Right atrium auricular region (tissue), 2 donors: ENCODE measurements around the gene WIPF1. TPM values are rescaled to one million over a fixed set of nuclear protein-coding genes. Genes with fewer than 3 reads are reported as not detected.

Experiments used
- DNase-seq: peaks from one replicate; pipeline ENCODE4 v3.0.0-alpha.2; 2019; ENCODE audit warnings: low spot score
- H3K27ac ChIP-seq, 2 donors: fragments of 200-600 bp; sonication (generic); 1 replicate in 1 of 2; 2 replicates in 1 of 2; pipeline ENCODE4 v1.5.1; 2016 to 2019
- H3K27me3 ChIP-seq, 2 donors: fragments of 200-600 bp; sonication (generic); one replicate each; pipeline versions ENCODE4 v1.5.1 to v1.6.0; 2017 to 2019
- H3K36me3 ChIP-seq: fragments of 200-600 bp; sonication (generic); one replicate; pipeline ENCODE4 v1.5.1; 2016
- H3K4me1 ChIP-seq, 2 donors: fragments of 200-600 bp; sonication (generic); one replicate each; pipeline versions ENCODE4 v1.5.1 to v1.6.0; 2017 to 2019
- H3K4me3 ChIP-seq, 2 donors: fragments of 200-600 bp; sonication (generic); 1 replicate in 1 of 2; 2 replicates in 1 of 2; pipeline ENCODE4 v1.5.1; 2017 to 2019; ENCODE audit warnings: mild to moderate bottlenecking in 1 of 2, moderate library complexity in 1 of 2
- H3K9me3 ChIP-seq, 2 donors: fragments of 200-600 bp; sonication (generic); one replicate each; pipeline ENCODE4 v1.5.1; 2019
- total RNA-seq, 2 donors: library from RNA; depleted of rRNA; stranded (reverse); fragments of >200 nt; gene quantifications; one replicate each; pipeline ENCODE4 v1.1.0, GENCODE V29; 2016
- TF ChIP-seq, protein P1 (sequence below), 2 donors: fragments of 200-600 bp; sonication (generic); IDR thresholded peaks; one replicate each; pipeline ENCODE4 v1.5.1; 2019; ENCODE audit warnings: antibody characterized with exemption in 2 of 2

Gene WIPF1
- total RNA-seq, 2 donors from 2014 or later, result 12.3 to 17.5 TPM

DNA sequence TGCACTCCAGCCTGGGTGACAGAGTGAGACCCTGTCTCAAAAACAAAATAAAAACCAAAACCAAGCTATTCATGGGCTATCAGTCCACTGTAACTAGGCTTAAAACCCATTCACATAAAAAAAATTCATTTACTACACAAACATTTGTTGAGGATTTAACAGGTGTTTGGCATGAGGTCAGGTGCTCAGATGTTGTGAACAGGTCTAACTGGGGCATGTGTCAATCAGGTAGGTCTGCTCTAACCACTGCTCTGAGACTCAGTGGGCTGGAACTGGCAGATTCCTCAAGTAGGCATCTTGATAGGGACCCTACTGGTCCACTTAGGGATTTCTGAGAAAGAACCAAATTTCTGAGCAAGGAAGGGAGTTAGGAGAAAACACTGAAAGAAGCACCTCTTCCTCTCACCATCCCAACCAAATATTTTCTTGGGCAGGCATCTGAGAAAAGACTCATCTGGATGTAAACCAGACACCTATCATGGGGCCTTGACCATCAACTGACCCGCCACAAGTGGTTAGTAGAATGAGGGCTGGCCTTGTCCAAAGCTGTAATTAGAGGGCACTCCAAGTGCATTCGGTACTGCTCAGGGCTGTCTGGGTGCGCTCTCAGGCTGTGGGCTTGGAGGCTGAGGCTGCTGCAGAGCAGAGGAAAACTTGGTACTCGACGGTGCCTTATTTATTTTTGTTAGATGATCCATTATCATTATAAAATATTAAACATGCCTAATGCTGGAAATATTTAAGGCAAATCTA, 33.9 kb downstream of the WIPF1 start:
- Histone ChIP-seq H3K9me3 (no peaks in the 10 kb centered on the region), H3K4me3 (no peak overlapping the region), H3K27ac (no peak overlapping the region), H3K36me3 (peaks cover 22% of the 10 kb centered on the region), H3K4me1 (peaks cover 0 to 16% of the 10 kb centered on the region in 2 donors), H3K27me3 (no peaks in the 10 kb centered on the region)
- TF ChIP-seq, protein P1, sequence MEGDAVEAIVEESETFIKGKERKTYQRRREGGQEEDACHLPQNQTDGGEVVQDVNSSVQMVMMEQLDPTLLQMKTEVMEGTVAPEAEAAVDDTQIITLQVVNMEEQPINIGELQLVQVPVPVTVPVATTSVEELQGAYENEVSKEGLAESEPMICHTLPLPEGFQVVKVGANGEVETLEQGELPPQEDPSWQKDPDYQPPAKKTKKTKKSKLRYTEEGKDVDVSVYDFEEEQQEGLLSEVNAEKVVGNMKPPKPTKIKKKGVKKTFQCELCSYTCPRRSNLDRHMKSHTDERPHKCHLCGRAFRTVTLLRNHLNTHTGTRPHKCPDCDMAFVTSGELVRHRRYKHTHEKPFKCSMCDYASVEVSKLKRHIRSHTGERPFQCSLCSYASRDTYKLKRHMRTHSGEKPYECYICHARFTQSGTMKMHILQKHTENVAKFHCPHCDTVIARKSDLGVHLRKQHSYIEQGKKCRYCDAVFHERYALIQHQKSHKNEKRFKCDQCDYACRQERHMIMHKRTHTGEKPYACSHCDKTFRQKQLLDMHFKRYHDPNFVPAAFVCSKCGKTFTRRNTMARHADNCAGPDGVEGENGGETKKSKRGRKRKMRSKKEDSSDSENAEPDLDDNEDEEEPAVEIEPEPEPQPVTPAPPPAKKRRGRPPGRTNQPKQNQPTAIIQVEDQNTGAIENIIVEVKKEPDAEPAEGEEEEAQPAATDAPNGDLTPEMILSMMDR (IDR thresholded peaks at IDR 0.05), result no peak
- no peak for DNase-seq

GRCh38 chr2:174561972-174562370, 35.6 kb downstream of the WIPF1 start:
- H3K36me3 ChIP-seq, result peaks cover 8% of the 10 kb centered on the region
- no peak overlapping the region for H3K4me3 ChIP-seq
- no peak for DNase-seq
- peaks cover 0 to 16% of the 10 kb centered on the region in 2 donors for H3K4me1 ChIP-seq
- TF ChIP-seq, protein P1 (IDR thresholded peaks at IDR 0.05), result no peak
- peak overlapping the region in 1 of 2 donors; percentile 55 for H3K27ac ChIP-seq
- no peaks in the 10 kb centered on the region for H3K9me3 ChIP-seq
- no peaks in the 10 kb centered on the region for H3K27me3 ChIP-seq

GRCh38 chr2:174561283-174561971, 36.2 kb downstream of the WIPF1 start:
- Histone ChIP-seq H3K4me3 (no peak overlapping the region), H3K36me3 (peaks cover 4% of the 10 kb centered on the region), H3K27me3 (no peaks in the 10 kb centered on the region), H3K27ac (peak overlapping the region; percentile 55 to 70), H3K9me3 (no peaks in the 10 kb centered on the region), H3K4me1 (peaks cover 0 to 16% of the 10 kb centered on the region in 2 donors)
- TF ChIP-seq, protein P1 (IDR thresholded peaks at IDR 0.05), result no peak
- peak; percentile 73 for DNase-seq

DNA sequence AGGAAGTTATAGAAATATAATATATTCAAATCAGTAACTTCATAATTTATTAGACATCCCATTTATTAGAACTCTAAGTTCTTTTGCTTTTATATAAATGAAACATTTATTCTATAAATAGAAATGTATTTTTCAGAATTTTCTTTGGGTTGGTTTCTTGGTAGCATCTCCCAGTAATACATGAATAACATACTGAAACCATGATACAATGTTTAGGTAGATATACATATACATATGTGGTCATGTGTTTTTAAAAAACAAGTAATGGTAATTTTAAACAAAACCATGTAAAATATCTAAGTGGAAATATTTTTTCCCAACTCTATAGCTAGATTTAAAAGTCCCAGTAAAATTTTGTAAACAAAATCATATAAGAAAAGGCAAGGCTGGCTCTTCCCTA, 36.9 kb downstream of the WIPF1 start:
- Histone ChIP-seq H3K27ac (peak overlapping the region; percentile 55 to 70), H3K4me3 (no peak overlapping the region), H3K36me3 (peaks cover 4% of the 10 kb centered on the region), H3K4me1 (peaks cover 0 to 16% of the 10 kb centered on the region in 2 donors), H3K27me3 (no peaks in the 10 kb centered on the region), H3K9me3 (no peaks in the 10 kb centered on the region)
- DNase-seq, result no peak
- TF ChIP-seq, protein P1 (IDR thresholded peaks at IDR 0.05), result no peak

DNA sequence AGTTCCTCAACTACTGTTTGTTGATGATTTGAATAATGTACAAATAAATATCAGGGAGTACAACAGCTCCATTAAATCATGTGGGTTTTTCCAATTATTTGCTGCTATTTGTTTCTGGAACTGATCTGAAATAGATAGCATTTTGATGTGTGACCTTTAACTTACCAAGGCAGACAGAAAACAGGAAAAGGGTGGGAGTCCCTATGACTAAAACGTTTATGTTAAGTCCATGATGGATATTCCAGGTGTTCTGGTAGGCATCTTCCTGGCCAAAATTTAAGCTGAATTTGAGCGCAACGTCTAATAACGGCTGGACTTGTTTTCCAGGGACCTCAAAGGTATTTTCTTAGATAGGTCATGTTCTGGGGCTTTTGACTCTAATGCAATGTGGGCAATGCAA, 41.6 kb downstream of the WIPF1 start:
- Histone ChIP-seq H3K27ac (no peak overlapping the region), H3K9me3 (no peaks in the 10 kb centered on the region), H3K36me3 (no peaks in the 10 kb centered on the region), H3K27me3 (no peaks in the 10 kb centered on the region), H3K4me1 (peaks cover 0 to 2% of the 10 kb centered on the region in 2 donors), H3K4me3 (no peak overlapping the region)
- no peak for DNase-seq
- TF ChIP-seq, protein P1 (IDR thresholded peaks at IDR 0.05), result no peak
